Measurements from ENCODE around the gene ORAI2.
"Not testable (repeated sequence)": the region's sequence is repeated elsewhere in the genome, so short reads cannot be mapped to it uniquely, and the experiment has no call there.

- TF ChIP-seq TCF12 (IDR thresholded peaks at IDR 0.05; ENCODE audit: low read depth, low read length); MYC (IDR thresholded peaks at IDR 0.05; ENCODE audit: insufficient read depth, insufficient read length, insufficient replicate concordance, low read length, severe bottlenecking); CEBPZ (IDR thresholded peaks at IDR 0.05; ENCODE audit: low read depth, low read length); POLR2A (IDR thresholded peaks at IDR 0.05; ENCODE audit: low read depth, low read length); CHD2 (IDR thresholded peaks at IDR 0.05; ENCODE audit: borderline replicate concordance, low read depth, low read length); CBX5 (IDR thresholded peaks at IDR 0.05; ENCODE audit: low read depth); NR2C2 (IDR thresholded peaks at IDR 0.05; ENCODE audit: borderline replicate concordance, control insufficient read depth, insufficient read length, low read depth); CBX3 (IDR thresholded peaks at IDR 0.05; ENCODE audit: borderline replicate concordance, low read depth); JUND (IDR thresholded peaks at IDR 0.05; ENCODE audit: low read depth, low read length): not testable (repeated sequence)
- TF ChIP-seq, protein P1, sequence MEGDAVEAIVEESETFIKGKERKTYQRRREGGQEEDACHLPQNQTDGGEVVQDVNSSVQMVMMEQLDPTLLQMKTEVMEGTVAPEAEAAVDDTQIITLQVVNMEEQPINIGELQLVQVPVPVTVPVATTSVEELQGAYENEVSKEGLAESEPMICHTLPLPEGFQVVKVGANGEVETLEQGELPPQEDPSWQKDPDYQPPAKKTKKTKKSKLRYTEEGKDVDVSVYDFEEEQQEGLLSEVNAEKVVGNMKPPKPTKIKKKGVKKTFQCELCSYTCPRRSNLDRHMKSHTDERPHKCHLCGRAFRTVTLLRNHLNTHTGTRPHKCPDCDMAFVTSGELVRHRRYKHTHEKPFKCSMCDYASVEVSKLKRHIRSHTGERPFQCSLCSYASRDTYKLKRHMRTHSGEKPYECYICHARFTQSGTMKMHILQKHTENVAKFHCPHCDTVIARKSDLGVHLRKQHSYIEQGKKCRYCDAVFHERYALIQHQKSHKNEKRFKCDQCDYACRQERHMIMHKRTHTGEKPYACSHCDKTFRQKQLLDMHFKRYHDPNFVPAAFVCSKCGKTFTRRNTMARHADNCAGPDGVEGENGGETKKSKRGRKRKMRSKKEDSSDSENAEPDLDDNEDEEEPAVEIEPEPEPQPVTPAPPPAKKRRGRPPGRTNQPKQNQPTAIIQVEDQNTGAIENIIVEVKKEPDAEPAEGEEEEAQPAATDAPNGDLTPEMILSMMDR (IDR thresholded peaks at IDR 0.05 in 2 of 3, conservative IDR thresholded peaks at IDR 0.05 in 1 of 3; ENCODE audit: control insufficient read depth in 2 of 3, extremely low read depth in 1 of 3, insufficient read depth in 1 of 3, low read depth in 3 of 3, low read length in 3 of 3) = not testable (repeated sequence)
- TF ChIP-seq, protein P2, sequence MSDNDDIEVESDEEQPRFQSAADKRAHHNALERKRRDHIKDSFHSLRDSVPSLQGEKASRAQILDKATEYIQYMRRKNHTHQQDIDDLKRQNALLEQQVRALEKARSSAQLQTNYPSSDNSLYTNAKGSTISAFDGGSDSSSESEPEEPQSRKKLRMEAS (IDR thresholded peaks at IDR 0.05; ENCODE audit: low read depth, low read length) = not testable (repeated sequence)
Observed at GRCh38 chr7:102503141-102503540, 69.8 kb downstream of the ORAI2 start.

Data from GM12878 (cell line).